Activated CD4-positive, CD25-positive, alpha-beta regulatory T cell treated with anti-CD3 and anti-CD28 coated beads, Interleukin-2, amount 50 U/mL, for 16 hours (primary cell): Measurements from ENCODE around the gene CLK3.

Experiments
- DNase-seq: peaks from one replicate; pipeline ENCODE4 v3.0.0-alpha.2; 2020; ENCODE audit warnings: low read depth, low spot score

CLK3 gene

GRCh38 chr15:74603026-74603788 is 12.4 kb upstream of the CLK3 start:
- no peak for DNase-seq

GRCh38 chr15:74603789-74604705 is 11.6 kb upstream of the CLK3 start:
- DNase-seq: no peak

GRCh38 chr15:74604983-74605794 is 10.4 kb upstream of the CLK3 start:
- DNase-seq: no peak

DNA sequence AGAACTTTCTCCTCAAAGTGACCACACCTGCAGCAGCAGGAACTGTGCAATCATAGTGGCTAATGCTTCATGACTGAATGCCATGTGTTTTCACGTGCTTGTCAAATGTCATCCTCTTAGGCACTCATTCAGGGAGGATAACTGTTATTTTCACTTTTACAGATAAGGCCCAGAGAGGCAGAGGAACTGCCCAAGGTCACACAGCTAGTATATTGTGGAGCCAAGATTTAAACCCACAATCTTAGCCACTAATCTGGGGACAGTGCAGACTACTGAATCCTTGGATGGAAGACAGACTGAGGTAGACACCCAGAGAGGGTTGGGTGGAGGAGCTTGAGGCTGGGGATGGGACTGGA is 9.9 kb upstream of the CLK3 start:
- DNase-seq: no peak

DNA sequence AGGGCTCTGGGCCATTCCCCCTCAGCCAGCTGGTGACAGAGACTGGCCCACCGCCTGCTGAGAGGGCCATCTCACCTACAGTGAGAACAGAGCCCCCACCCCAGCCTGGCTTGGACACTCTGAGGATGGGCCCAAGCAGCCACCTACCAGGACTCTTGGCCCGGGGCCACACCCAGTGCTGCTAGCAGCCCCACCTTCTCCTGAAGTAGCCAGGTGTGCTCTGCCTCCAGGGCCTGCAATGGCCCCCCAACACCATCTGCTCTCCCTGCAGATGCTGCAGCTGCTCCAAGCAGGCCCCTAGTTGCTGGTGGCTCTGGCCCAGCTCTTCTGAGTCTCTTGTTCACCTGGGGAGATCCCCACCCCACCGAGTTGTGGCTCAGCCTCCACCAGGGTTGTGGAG is 6.8 kb upstream of the CLK3 start:
- no peak for DNase-seq

DNA sequence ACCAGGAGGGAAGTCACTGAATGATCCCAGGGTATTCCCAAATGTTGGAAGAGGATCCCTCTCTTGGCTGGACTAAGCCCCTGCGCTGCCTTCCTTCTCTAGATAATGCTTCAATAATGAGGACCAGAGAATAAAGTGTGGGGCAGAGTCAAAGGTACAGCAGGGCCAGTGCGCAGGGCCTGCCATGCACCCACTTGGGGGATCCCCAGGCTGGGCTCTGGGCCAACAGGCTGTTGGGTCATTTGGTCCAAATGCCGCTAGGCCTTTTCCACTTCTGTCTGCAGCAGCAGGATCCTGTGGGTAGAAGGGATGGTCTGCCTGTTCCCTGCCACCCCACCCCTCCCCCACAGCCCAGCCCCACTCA is 5.7 kb upstream of the CLK3 start:
- DNase-seq: no peak

DNA sequence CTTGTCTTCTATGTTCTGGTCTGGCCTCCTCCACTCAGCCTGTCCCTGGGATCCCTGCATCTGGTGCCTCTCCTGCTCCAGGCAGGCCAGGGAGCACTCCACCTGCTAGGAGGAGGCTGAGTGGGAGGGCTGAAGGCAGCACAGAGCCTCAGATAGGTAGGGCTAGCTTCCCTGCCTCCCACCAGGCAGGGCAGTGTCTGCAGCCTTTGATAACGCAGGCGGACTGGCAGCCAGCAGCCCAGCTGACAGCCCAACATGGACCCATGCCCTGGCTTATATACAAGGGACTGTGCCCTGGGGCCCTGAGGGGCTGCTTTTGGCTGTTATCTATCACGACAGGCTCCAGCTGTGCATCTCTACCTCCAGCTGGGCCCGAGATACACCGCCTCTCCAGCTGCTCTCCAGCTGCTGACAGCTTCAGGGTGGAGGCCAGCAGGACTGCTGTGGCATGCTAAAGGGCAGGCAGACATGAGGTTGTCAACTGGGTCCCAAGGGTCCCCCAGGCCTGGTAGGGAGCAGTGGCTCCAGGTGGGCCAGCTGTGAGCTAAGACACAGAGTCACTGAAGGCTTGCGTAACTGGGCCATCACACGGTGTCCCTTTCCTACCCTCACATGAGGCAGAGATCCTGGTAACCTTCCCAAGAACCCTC is 5.2 kb upstream of the CLK3 start:
- DNase-seq: no peak

- DNase-seq: no peak
Measured at GRCh38 chr15:74611341-74611740, 4.3 kb upstream of the CLK3 start.

DNA sequence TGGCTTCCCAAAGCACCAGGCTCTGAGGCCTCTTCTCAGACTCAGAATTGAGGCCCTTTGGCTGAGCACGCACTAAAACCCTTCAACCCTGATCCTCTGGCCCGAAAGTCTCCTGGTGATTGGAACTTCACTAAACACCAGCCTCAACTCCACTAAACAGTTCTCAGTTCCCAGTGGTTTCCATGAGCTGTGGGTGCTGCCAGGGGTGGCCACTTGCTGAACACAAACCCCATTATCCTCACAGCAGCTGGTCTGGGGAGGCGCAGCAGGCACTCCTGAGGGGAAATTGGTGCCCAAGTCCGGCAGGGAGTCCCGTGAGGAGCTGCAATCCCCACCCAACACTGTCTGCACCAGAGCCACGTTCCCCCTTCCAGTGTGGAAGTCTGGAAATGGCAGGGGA is 3.8 kb upstream of the CLK3 start:
- no peak for DNase-seq

- DNase-seq: no peak
Measured at GRCh38 chr15:74612677-74613076, 3.0 kb upstream of the CLK3 start.

GRCh38 chr15:74613089-74613952 is 2.3 kb upstream of the CLK3 start:
- no peak for DNase-seq

DNA sequence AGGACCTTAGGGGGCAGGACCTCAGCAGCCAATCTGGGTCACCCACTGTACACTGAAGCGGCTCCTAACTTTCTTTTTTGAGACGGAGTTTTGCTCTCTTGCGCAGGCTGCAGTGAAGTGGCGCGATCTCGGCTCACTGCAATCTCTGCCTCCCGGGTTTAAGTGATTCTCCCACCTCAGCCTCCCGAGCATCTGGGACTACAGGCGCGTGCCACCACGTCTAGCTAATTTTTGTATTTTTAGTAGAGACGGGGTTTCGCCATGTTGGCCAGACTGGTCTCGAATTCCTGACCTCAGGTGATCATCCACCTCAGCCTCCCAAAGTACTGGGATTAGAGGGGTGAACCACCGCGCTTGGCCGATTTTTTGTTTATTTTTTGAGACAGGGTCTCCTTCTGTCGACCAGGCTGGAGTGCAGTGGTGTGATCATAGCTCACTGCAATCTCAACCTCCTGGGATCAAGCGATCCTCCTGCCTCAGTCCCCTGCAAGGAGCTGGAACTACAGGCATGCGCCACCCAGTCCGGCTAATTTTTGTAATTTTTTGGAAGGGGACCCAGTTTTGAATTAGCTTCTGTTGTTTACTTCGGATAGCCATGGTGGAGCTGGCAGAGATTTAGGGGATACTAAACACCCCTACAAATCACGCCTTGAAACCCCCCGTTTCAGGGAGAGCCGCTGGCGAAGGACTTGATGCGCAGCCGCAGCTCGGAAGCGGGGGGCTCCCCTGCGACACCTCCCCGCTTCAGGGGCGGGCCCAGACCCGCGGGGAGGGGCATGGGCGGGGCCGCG is 1.5 kb upstream of the CLK3 start:
- DNase-seq: no peak

GRCh38 chr15:74614744-74615507 is 710 bp upstream of the CLK3 start:
- DNase-seq: peak; percentile 78

- peak; percentile 30 for DNase-seq
Measured at GRCh38 chr15:74616366-74616939, 817 bp downstream of the CLK3 start.

GRCh38 chr15:74616996-74617395 is 1.4 kb downstream of the CLK3 start:
- no peak for DNase-seq

- no peak for DNase-seq
Measured at GRCh38 chr15:74618841-74619596, 3.4 kb downstream of the CLK3 start.

- no peak for DNase-seq
Measured at GRCh38 chr15:74619916-74620635, 4.4 kb downstream of the CLK3 start.
